ENCODE data around the gene HOTAIR.

DNA sequence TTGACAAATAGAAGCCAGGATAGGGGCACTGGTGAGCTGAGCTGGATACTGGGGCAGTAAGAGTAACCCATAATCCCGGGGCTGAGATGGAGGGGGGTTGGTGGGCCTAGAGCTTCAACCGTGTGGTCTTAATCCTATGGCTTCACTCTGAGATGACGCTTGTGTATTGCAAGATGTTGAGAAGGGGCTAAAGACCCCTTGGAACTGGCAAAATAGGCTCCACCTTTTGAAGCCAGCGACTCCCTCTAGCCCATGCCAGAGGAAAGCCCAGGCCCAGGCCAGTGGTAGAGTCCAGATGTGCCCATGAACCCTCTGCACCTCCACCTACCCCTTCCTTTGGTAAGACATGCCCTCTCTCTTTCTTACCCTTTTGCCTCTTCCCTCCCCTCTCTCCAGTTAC, 15.4 kb downstream of the HOTAIR start:
- TF ChIP-seq FOSB (CRISPR knock-in tag; IDR thresholded peaks at IDR 0.05) (no peak), CEBPB (IDR thresholded peaks at IDR 0.05) (no peak), BHLHE40 (IDR thresholded peaks at IDR 0.05; ENCODE audit: low read depth, low read length) (no peak), POLR2A (IDR thresholded peaks at IDR 0.05; ENCODE audit: low read length) (no peak), RNF2 (IDR thresholded peaks at IDR 0.05; ENCODE audit: borderline replicate concordance, low read depth) (no peak), POLR2AphosphoS2 (conservative IDR thresholded peaks at IDR 0.05; ENCODE audit: low read length) (no peak)
- TF ChIP-seq, protein P1, sequence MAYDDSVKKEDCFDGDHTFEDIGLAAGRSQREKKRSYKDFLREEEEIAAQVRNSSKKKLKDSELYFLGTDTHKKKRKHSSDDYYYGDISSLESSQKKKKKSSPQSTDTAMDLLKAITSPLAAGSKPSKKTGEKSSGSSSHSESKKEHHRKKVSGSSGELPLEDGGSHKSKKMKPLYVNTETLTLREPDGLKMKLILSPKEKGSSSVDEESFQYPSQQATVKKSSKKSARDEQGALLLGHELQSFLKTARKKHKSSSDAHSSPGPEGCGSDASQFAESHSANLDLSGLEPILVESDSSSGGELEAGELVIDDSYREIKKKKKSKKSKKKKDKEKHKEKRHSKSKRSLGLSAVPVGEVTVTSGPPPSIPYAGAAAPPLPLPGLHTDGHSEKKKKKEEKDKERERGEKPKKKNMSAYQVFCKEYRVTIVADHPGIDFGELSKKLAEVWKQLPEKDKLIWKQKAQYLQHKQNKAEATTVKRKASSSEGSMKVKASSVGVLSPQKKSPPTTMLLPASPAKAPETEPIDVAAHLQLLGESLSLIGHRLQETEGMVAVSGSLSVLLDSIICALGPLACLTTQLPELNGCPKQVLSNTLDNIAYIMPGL (CRISPR knock-in tag; IDR thresholded peaks at IDR 0.05; ENCODE audit: borderline replicate concordance) = no peak
- TF ChIP-seq, protein P2, sequence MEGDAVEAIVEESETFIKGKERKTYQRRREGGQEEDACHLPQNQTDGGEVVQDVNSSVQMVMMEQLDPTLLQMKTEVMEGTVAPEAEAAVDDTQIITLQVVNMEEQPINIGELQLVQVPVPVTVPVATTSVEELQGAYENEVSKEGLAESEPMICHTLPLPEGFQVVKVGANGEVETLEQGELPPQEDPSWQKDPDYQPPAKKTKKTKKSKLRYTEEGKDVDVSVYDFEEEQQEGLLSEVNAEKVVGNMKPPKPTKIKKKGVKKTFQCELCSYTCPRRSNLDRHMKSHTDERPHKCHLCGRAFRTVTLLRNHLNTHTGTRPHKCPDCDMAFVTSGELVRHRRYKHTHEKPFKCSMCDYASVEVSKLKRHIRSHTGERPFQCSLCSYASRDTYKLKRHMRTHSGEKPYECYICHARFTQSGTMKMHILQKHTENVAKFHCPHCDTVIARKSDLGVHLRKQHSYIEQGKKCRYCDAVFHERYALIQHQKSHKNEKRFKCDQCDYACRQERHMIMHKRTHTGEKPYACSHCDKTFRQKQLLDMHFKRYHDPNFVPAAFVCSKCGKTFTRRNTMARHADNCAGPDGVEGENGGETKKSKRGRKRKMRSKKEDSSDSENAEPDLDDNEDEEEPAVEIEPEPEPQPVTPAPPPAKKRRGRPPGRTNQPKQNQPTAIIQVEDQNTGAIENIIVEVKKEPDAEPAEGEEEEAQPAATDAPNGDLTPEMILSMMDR (IDR thresholded peaks at IDR 0.05) = no peak
- TF ChIP-seq, protein P3, sequence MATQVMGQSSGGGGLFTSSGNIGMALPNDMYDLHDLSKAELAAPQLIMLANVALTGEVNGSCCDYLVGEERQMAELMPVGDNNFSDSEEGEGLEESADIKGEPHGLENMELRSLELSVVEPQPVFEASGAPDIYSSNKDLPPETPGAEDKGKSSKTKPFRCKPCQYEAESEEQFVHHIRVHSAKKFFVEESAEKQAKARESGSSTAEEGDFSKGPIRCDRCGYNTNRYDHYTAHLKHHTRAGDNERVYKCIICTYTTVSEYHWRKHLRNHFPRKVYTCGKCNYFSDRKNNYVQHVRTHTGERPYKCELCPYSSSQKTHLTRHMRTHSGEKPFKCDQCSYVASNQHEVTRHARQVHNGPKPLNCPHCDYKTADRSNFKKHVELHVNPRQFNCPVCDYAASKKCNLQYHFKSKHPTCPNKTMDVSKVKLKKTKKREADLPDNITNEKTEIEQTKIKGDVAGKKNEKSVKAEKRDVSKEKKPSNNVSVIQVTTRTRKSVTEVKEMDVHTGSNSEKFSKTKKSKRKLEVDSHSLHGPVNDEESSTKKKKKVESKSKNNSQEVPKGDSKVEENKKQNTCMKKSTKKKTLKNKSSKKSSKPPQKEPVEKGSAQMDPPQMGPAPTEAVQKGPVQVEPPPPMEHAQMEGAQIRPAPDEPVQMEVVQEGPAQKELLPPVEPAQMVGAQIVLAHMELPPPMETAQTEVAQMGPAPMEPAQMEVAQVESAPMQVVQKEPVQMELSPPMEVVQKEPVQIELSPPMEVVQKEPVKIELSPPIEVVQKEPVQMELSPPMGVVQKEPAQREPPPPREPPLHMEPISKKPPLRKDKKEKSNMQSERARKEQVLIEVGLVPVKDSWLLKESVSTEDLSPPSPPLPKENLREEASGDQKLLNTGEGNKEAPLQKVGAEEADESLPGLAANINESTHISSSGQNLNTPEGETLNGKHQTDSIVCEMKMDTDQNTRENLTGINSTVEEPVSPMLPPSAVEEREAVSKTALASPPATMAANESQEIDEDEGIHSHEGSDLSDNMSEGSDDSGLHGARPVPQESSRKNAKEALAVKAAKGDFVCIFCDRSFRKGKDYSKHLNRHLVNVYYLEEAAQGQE (IDR thresholded peaks at IDR 0.05) = no peak
- TF ChIP-seq, protein P4, sequence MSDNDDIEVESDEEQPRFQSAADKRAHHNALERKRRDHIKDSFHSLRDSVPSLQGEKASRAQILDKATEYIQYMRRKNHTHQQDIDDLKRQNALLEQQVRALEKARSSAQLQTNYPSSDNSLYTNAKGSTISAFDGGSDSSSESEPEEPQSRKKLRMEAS (IDR thresholded peaks at IDR 0.05) = no peak
- TF ChIP-seq, protein P5, sequence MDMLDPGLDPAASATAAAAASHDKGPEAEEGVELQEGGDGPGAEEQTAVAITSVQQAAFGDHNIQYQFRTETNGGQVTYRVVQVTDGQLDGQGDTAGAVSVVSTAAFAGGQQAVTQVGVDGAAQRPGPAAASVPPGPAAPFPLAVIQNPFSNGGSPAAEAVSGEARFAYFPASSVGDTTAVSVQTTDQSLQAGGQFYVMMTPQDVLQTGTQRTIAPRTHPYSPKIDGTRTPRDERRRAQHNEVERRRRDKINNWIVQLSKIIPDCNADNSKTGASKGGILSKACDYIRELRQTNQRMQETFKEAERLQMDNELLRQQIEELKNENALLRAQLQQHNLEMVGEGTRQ (IDR thresholded peaks at IDR 0.05) = no peak

All from A549 (cell line).